Right ventricle myocardium superior (tissue), 1 donor: ENCODE measurements around the gene CSNK2B. TPM values are rescaled to one million over a fixed set of nuclear protein-coding genes. Genes with fewer than 3 reads are reported as not detected.

Experiments used
- ATAC-seq: fragments of 200-7000 bp; cut with Tn5 transposase; one replicate; pipeline ENCODE4 v1.9.1; 2020; ENCODE audit warnings: mild to moderate bottlenecking; ENCODE audit not compliant: poor library complexity
- DNase-seq: peaks from one replicate; pipeline ENCODE4 v3.0.0-alpha.2; 2020
- intact Hi-C: fragments of 100-400 bp; cut with DNase I; formaldehyde crosslinking; loops from one replicate; pipeline ENCODE4 v1.11.2; 2022
- total RNA-seq: library from RNA; stranded (reverse); fragmentation: NEBNext Ultra II Directional; extraction: Animal tissue kit (Norgen Biotek cat#: 25700); gene quantifications from one replicate; pipeline ENCODE4 v1.2.1, GENCODE V29; 2021
- donor health status: DM: no; HTN: yes; CAD: no; lungs with severe emphysema.

The CSNK2B gene
- total RNA-seq, 1 donor from 2014 or later = 95.1 TPM

DNA sequence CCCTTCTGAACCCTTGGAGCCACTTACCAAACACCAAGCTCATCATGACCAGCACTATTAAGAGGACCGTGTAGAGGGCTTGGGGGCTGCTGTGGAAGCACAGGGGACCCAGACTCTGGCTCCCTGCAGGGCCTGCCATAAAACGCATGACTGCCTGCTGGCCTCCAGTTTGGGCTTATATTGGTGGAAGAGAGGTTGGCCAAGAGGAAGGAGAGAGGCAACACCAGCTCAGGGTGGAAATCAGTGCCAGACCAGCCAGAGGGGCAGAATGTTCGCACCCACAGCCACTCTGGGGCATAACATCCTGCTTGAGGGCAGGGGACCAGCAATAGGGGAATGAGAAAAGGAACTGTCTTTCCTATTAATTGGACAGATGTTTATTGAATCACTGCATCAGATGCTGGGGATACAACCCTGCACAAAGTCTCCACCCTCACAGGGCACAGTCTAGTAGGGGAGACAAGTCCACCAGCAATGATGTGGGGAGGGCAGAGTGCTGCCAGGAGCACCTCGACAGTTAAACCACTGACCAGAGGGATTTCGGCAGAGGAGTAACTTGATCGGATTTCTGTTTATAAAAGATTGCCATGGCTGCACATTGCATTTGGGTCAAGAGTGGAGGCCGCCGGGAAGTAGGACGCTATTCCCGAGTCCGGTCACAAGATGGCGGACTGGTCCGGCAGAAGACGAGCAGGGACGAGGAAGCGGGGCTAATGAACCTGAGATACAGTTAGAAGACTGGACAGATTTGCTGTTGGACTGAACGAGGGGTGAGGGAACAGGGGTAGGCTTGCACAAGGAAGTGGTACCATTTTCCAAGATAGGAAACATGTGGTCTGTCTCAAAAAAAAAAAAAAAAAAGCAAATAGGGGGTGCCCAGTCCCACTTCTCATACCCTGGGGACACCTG is 14.6 kb downstream of the CSNK2B start, which contains the start of gene LY6G5C:
Gene LY6G5C (minus strand): TSS at position 842 of the 909 bp plus-strand sequence. CDS start 694 bp downstream, at position 148.
- ATAC-seq = peak; percentile 94
- DNase-seq = peak; percentile 88
- intact Hi-C loops = loop anchor here (2.0 to 10.0 kb wide), 3 partner anchors 94 to 272 kb away; partner anchors contain the start of gene VWA7

- ATAC-seq (peak; percentile 76), DNase-seq (peak; percentile 67)
- intact Hi-C loops = loop anchor here (2.0 to 10.0 kb wide), 3 partner anchors 94 to 271 kb away; partner anchors contain the start of gene VWA7
These were observed 15.3 kb downstream of the CSNK2B start for GRCh38 chr6:31681135-31681671.

- ATAC-seq = no peak
- intact Hi-C loops = loop anchor here (5.0 to 10.0 kb wide), 2 partner anchors 91 to 269 kb away; partner anchors contain the start of gene VWA7
- DNase-seq = no peak
These were observed 17.7 kb downstream of the CSNK2B start for GRCh38 chr6:31683591-31683990.

GRCh38 chr6:31686483-31686882 is 20.6 kb downstream of the CSNK2B start:
- DNase-seq (no peak), ATAC-seq (no peak)
- intact Hi-C loops = loop anchor here (10.0 kb wide), 1 partner anchor 88 kb away; the partner anchor contains the start of gene VWA7

DNA sequence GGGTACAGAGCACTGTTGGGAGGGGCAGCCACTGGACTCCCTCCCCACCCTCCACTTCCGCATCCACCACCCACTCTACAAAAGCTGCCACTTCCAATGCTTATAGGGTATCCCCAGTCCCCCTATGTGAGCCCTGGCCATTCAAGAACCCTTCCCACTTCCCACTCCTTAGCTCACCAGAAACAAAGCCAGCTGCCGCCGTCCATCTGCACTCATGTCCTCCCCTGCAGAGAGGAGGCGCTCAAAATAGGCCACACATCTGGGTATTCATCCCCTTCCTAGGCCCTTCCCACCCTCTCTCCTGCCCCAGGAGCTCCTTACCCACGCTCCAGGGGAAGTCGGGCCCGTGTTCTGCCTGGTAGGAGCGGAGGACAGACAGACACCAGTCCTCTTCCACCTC is 21.4 kb downstream of the CSNK2B start:
- intact Hi-C loops = loop anchor here (10.0 kb wide), 1 partner anchor 87 kb away; the partner anchor contains the start of gene VWA7
- ATAC-seq (no peak), DNase-seq (no peak)

GRCh38 chr6:31687860-31688693 is 22.2 kb downstream of the CSNK2B start:
- no peak for DNase-seq
- no peak for ATAC-seq
- intact Hi-C loops = loop anchor here (10.0 kb wide), 1 partner anchor 87 kb away; the partner anchor contains the start of gene VWA7

- intact Hi-C loops = loop anchor here (10.0 kb wide), 1 partner anchor 85 kb away; the partner anchor contains the start of gene VWA7
- no peak for DNase-seq
- no peak for ATAC-seq
These were observed 23.6 kb downstream of the CSNK2B start for GRCh38 chr6:31689249-31690110.

GRCh38 chr6:31690231-31691077 is 24.6 kb downstream of the CSNK2B start:
- intact Hi-C loops = no loop called here
- ATAC-seq (no peak), DNase-seq (no peak)

GRCh38 chr6:31691078-31691463 is 25.2 kb downstream of the CSNK2B start:
- no peak for ATAC-seq
- intact Hi-C loops = no loop called here
- DNase-seq = no peak

- ATAC-seq = no peak
These were observed 25.8 kb downstream of the CSNK2B start for GRCh38 chr6:31691564-31692108.

GRCh38 chr6:31692353-31692752 is 26.5 kb downstream of the CSNK2B start:
- ATAC-seq (no peak), DNase-seq (no peak)

More at GRCh38 chr6:31691564-31692108, 25.8 kb downstream of the CSNK2B start:
- intact Hi-C loops = no loop called here
- DNase-seq = no peak

DNA sequence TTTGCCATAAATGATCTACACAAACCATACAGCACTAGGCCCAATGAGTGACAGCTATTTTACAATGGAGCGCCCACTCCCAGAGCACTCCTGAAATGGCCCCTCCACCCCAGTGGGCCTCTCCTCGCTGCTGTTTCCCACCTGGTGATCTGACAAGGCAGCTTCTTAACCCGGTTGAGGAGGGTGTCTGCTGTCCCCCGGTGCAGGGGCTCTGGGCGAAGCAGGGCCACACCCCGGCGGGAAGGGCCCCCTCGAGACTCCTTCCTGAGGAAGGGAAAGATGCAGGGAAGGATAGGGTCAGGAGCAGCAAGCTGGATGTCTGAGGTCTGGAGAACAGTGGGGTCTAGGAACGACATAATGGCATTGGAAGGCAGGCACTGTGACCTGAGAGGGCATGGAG is 27.0 kb downstream of the CSNK2B start:
- ATAC-seq (no peak), DNase-seq (no peak)
- intact Hi-C loops = no loop called here

More at GRCh38 chr6:31692353-31692752, 26.5 kb downstream of the CSNK2B start:
- intact Hi-C loops = no loop called here

DNA sequence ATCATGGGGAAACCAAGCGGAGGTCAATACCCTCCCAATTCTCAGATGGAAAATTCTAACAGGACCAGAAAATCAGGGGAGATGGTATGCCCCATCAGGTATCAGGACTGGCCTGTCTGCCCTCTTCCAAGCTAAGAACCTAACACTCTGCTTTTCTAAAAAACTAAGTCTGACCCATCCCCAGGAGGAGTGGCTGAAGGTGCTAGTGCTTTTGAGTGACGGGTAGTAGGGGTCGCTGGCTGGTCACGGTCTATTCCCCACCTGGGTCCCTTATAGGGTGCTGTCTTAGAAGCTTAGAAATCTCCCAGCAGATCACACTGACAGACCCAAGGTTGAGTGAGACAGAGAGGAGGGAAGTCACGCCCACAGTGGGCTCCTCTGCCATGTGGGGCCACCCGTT is 27.7 kb downstream of the CSNK2B start:
- ATAC-seq (no peak), DNase-seq (no peak)
- intact Hi-C loops = no loop called here

- ATAC-seq (no peak), DNase-seq (no peak)
- intact Hi-C loops = no loop called here
These were observed 31.7 kb downstream of the CSNK2B start for GRCh38 chr6:31697555-31697954.

GRCh38 chr6:31700740-31701401 is 35.0 kb downstream of the CSNK2B start:
- intact Hi-C loops = loop anchor here (5.0 kb wide), 1 partner anchor 36 kb away; the partner anchor contains the start of gene CLIC1
- DNase-seq (no peak), ATAC-seq (no peak)
